Activated CD4-positive, CD25-positive, alpha-beta regulatory T cell treated with anti-CD3 and anti-CD28 coated beads, Interleukin-2, amount 50 U/mL, for 16 hours (primary cell): ENCODE data around the gene HNRNPK.
A peak's percentile ranks its signal among the peaks of the same experiment; 100 is the strongest.

Experiments used
- DNase-seq: peaks from one replicate; pipeline ENCODE4 v3.0.0-alpha.2; 2020; ENCODE audit warnings: low read depth, low spot score

Gene HNRNPK

GRCh38 chr9:83979812-83980394 lies at the start of gene HNRNPK:
HNRNPK (minus strand) TSS chr9:83980215; CDS start chr9:83978252, 1,963 bp downstream.
- DNase-seq, result peak; percentile 97

- no peak for DNase-seq
These were observed 47.2 kb upstream of the HNRNPK start for GRCh38 chr9:84027201-84027600.

- DNase-seq, result no peak
These were observed 44.1 kb upstream of the HNRNPK start for GRCh38 chr9:84024041-84024575.

DNA sequence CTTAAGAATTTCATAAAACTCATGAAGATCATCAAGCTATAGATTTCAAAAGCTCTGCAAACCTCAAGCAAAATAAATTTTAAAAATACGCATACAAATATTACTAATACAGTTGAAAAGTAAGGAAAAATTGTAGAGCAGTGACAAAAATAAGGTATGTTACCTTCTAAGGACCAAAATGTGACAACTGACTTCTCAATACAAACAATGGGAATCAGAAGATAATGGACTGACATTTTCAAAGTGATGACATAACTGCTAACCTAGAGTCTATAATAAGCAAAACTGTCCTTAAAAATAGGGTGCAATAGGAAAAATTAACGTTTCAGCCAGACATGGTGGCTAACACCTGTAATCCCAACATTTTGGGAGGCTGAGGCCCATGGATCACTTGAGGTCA lies 27.6 kb upstream of the HNRNPK start:
- DNase-seq, result no peak

DNA sequence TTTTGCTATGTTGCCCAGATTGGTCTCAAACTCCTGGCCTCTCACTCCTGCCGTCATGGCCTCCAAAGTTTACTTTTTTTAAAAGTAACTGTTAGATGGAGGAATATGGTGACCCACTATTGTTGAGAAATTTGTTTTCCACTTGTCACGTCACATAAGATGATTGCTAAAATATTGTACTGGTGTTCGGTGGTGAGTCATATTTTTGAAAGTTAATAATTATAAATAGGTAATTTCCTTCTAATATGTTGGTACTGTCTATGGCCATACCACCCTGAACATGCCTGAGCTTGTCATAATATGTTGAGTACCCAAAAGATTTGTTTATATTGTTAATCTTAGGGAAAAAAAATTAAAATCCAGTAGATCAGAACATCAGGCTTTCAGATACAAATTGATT lies 23.2 kb upstream of the HNRNPK start:
- no peak for DNase-seq

DNA sequence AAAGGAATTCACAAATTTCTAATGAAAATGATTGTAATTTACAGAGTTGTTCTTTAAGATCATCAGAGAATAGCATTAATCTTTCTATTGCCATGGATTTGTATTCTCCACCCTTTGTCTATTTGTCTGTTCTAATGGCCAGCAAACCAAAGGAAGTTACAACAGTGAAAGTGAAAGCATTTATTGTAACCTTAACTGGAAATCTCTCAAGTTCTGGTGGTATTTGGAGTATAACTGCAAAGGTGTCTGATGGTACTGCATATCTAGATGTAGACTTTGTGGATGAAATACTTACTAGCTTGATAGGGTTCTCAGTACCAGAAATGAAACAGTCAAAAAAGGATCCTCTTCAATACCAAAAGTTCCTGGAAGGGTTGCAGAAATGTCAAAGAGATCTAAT lies 22.3 kb upstream of the HNRNPK start:
- DNase-seq, result no peak

GRCh38 chr9:84001621-84002020 lies 21.6 kb upstream of the HNRNPK start:
- no peak for DNase-seq

DNA sequence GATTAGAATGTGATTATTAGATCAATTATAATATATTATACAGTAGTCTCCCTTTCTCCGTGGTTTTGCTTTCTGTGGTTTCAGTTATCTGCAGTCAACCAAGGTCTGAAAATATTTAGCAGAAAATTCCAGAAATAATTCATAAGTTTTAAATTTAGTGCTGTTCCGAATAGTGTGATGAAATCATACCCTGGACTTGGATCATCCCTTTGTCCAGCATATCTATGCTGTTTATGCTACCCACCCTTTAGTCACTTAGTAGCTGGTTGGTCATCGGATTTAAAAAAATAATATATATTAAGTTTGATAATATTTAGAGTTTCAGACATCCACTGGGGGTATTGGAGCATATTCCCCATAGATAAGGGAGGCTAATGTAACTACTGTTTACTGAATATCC lies 20.2 kb upstream of the HNRNPK start:
- DNase-seq, result no peak

DNA sequence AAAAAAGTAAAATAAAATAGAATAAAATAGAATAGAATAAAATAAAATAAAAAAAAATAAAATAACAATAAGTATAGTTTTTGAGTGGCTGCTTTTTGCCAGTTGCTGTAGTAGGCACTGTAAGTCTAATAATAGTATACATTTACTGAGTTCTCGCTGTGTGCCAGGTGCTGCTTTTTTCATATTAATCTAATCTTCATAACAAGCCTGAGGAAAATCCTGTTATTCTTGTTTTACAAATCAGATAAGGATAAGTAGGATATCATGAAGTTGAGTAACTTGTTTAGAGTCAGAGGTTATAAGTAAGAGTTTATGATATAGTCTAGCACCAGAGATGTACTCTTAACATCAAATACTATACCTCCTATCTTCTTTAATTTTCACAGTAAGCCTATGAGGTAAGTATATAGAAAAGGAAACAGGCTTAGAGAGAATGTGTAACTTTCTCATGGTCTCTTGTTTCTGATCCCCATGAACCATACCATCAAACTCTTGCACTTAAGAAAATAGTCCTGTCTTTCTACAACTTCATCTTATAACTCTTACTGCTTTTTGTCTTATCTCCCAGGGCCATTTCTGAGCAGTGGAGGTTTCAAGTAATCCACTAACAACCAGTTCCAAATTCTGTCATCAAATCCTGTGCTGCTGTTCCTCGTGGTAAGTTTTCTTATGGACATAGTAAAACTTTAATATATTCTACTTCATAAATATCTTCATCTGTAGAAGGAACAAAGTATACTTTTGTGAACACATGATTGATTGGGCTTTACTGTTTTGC lies 19.3 kb upstream of the HNRNPK start:
- no peak for DNase-seq

GRCh38 chr9:83996126-83996525 lies 16.1 kb upstream of the HNRNPK start:
- no peak for DNase-seq

- no peak for DNase-seq
These were observed 12.9 kb upstream of the HNRNPK start for GRCh38 chr9:83992901-83993300.

DNA sequence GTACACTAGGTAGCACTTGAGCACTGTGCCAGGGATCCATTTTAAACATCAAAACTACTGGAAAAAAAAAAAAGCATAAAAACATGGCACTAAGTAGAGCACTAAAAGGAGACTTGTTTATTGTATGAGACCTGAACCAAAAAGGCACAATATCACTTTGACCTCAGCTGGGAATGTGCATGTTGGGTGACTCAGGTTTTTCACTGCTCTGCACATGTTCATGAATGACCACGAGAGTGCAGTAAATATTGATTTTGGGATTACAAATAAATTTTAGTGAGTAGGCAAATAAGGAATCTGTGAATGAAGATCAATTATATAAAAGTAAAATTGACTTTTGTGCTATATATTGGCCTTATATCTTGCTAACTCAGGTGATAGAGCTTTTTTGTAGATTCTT lies 12.4 kb upstream of the HNRNPK start:
- DNase-seq, result no peak

- DNase-seq, result no peak
These were observed 11.3 kb upstream of the HNRNPK start for GRCh38 chr9:83991355-83991754.

DNA sequence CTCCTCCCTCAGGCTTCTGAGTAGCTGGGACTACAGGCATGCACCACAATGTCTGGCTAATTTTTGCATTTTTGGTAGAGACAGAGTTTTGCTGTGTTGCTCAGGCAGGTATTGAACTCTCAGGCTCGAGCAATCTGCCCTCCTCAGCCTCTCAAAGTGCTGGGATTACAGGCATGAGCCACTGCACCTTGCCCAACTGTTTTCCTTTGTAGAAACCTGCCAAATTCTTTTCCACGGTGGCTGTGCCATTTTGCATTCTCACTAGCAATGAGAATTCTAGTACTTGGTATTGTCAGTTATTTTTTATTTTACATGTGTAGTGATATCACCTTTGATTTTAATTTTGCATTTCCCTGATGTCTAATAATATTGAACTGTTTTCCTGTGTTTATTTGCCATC lies 8.4 kb upstream of the HNRNPK start:
- no peak for DNase-seq

- no peak for DNase-seq
These were observed 7.4 kb upstream of the HNRNPK start for GRCh38 chr9:83987402-83987791.

DNA sequence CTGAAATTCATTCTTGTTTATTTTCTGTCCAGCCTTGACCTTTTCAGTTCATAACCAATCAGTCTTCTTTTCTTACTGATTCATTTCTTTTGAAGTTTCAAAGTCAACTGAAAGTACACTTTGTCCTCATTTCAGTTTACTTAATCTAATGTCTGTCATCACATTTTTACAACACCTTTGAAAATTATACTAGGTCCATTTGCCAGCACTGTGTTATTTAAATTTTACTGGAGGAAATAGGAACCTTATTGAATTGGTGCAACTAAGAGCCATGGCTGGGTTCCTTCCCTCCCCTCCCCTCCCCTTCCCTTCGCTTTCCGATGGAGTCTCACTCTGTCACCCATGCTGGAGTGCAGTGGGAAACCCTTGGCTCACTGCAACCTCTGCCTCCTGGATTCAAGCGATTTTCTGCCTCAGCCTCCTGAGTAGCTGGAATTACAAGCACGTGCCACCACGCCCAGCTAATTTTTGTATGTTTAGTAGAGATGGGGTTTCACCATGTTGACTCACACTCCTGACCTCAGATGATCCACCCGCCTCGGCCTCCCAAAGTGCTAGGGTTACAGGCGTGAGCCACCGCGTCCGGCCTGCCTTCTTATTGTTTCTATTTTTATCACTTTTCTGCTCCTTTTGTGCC lies 6.9 kb upstream of the HNRNPK start:
- no peak for DNase-seq

DNA sequence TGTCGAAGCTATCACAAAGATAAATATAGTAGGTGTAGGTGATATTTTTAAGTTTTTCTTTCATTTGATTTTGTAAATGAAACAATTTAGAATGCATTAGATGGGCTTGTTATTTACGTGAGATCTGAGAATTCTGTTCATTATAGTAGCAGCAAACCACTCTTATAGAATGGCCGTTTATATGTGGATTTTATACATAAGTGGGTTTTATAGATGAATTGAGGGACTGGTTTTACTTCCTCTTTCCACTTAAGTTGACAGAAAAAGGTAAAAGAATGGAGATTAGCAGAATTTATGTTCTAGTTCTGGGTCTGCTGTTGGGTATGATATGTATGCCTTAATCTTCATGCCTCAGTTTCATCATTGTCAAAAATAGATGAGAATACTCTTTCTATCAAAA lies 6.2 kb upstream of the HNRNPK start:
- DNase-seq, result no peak

DNA sequence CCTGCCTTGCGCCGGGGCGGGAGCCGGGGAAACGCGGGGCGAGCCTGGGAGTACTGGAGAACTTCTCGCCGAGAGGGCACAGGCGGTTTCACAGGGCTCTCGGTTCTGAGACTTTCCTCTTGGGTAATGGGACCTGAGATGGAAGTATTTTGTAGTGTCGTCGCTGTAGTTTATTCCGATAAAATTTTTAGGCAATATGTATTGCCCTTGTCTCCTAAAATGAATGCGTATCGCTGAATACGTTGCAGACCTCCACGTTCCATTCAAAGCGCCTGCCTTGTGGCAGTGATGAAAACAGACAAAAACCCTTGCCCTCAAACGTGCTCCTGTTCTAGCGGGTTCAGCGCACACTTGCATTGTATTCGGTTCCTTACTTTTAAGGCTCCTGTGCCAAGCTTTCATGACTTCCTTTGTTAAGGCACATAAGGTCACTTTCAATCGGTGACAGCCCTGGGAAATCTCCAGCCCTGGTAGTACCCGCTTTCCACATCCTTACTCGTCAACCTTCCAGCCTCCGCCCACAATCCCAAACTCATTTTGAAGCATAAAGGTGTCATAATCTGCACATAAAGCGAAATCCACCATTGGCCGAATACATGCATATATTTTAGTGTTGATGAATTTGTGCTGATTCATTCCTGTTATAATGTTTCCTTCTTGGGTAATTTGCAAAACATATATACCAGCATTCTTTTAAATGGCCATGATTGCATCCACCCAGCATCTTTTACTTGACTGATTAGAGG lies 1.3 kb upstream of the HNRNPK start:
- DNase-seq, result no peak

- peak; percentile 100 for DNase-seq
These were observed 545 bp upstream of the HNRNPK start, which contains the start of gene RMI1 for GRCh38 chr9:83980395-83981125. RMI1 (plus strand) TSS chr9:83980805; CDS start chr9:84000987, 20,182 bp downstream.

DNA sequence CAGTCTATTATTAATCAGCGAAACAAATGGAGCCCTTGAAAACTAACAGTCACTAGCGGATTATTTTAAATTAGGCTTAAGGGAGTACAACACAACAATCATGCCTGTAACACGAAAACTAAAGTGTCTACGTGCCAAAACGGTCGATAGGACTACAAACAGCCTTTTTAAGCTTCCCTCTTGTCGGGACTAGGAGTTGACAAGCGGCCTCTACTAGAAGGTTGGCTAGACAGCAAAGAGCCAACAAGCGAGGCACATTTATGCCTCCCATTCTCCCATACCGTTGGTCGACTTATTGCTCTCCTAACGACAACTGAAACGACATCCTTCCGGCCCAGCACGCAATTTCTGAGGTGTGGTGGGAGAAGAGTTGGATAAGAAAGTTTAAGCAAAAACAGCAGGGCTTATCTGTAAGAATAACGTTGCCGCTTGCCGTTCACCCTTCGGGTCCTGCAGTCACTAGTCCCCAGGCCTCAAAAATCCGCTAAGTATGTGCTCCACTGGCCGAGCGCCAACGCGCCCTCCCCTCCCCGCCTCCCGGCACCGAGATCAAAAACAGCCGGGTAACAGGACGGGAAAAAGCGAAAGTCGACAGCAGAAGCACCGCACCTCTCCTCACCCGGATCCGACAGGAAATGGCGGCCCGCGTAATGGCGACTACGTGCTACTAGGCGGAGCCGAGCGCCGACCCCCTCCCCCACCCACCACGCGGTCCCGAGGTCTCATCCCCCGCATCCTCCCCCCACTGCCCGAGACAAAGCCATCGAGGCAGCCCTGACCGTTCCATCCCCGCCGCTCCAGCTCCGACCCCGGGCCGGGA lies 813 bp downstream of the HNRNPK start:
- peak; percentile 72 for DNase-seq
